SIG-M5 treated with dmso at 0.1 percent for 504 hours (cell line): Measurements from ENCODE around the gene ISLR2.
"Not testable (repeated sequence)": the region's sequence is repeated elsewhere in the genome, so short reads cannot be mapped to it uniquely, and the experiment has no call there.

ENCODE experiments used
- DNase-seq: peaks from one replicate; lab custom pipeline; 2025; ENCODE audit not compliant: unreplicated experiment; lab: John Stamatoyannopoulos, UW

ISLR2 gene

GRCh38 chr15:74156678-74157411 lies 26.5 kb downstream of the ISLR2 start:
- DNase-seq: no peak

- DNase-seq: no peak
These were observed 27.8 kb downstream of the ISLR2 start for GRCh38 chr15:74157868-74158827.

- DNase-seq: no peak
These were observed 28.7 kb downstream of the ISLR2 start for GRCh38 chr15:74158855-74159650.

GRCh38 chr15:74159773-74160172 lies 29.4 kb downstream of the ISLR2 start:
- no peak for DNase-seq

- not testable (repeated sequence) for DNase-seq
These were observed 30.0 kb downstream of the ISLR2 start for GRCh38 chr15:74160390-74160789.

- not testable (repeated sequence) for DNase-seq
These were observed 31.8 kb downstream of the ISLR2 start for GRCh38 chr15:74162195-74162536.

- DNase-seq: no peak
These were observed 35.1 kb downstream of the ISLR2 start for GRCh38 chr15:74165461-74165860.

- DNase-seq: no peak
These were observed 37.5 kb downstream of the ISLR2 start for GRCh38 chr15:74167891-74168331.

- DNase-seq: no peak
These were observed 38.3 kb downstream of the ISLR2 start for GRCh38 chr15:74168711-74169126.

GRCh38 chr15:74170071-74170844 lies 39.9 kb downstream of the ISLR2 start:
- DNase-seq: no peak

- no peak for DNase-seq
These were observed 40.6 kb downstream of the ISLR2 start for GRCh38 chr15:74170875-74171578.

- DNase-seq: no peak
These were observed 41.7 kb downstream of the ISLR2 start for GRCh38 chr15:74171965-74172541.

- DNase-seq: no peak
These were observed 42.5 kb downstream of the ISLR2 start for GRCh38 chr15:74172701-74173379.

GRCh38 chr15:74173380-74174218 lies 43.2 kb downstream of the ISLR2 start, which contains the start of gene ISLR:
Gene ISLR (plus strand): TSS chr15:74173710. CDS start chr15:74174859, 1,149 bp downstream.
- no peak for DNase-seq

GRCh38 chr15:74174219-74174957 lies 44.0 kb downstream of the ISLR2 start:
- no peak for DNase-seq

GRCh38 chr15:74174958-74175253 lies 44.5 kb downstream of the ISLR2 start:
- DNase-seq: no peak
